ENCODE data around the gene PTPRM.

Gene PTPRM

DNA sequence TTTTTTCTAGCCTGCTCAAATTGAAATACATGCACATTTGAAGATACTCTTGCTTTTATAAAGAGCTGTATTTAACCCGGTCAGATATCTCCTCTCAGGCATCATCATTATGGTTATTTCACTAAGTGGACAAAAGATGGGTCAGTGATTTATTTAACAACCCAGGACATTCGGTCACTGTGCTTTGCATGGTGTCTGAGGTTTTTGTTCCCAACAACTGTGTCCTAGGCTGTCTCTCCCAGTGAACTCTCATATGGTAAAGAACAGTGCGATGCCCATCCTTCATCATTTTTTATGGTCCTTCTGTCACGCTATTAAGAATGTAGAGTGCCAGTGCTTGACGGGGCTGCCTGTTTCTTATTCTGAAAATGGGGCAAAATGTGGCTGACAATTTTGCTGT, 372.4 kb downstream of the PTPRM start:
- Histone ChIP-seq H4K91ac (ENCODE audit: low read length) (no peak overlapping the region), H3K36me3 (ENCODE audit: control insufficient read depth in 1 of 2, insufficient read depth in 2 of 2, low read depth in 1 of 2, low read length in 2 of 2) (peaks cover 12 to 18% of the 10 kb centered on the region in 2 experiments), H3K9me3 (ENCODE audit: control insufficient read depth, low read length) (no peaks in the 10 kb centered on the region), H2AFZ (ENCODE audit: low read depth, low read length) (no peak overlapping the region), H3K9ac (ENCODE audit: low read length) (no peak overlapping the region), H3K79me1 (replicated peaks; ENCODE audit: low read length, poor library complexity, severe bottlenecking) (peaks cover 37% of the 10 kb centered on the region), H2AK5ac (ENCODE audit: low read length, severe bottlenecking) (no peak overlapping the region), H3K23ac (ENCODE audit: low read length in 2 of 2) (no peak overlapping the region), H2BK12ac (ENCODE audit: low read length in 2 of 2) (no peak overlapping the region), H2BK15ac (ENCODE audit: low read depth, poor library complexity, severe bottlenecking) (no peak overlapping the region), H3K4me3 (ENCODE audit: insufficient read depth in 1 of 2, low read depth in 1 of 2, low read length in 2 of 2) (no peak overlapping the region), H3K4me1 (ENCODE audit: control insufficient read depth, insufficient read depth, low read depth, low read length) (peaks cover 2% of the 10 kb centered on the region), H3K14ac (ENCODE audit: low read length in 2 of 2) (no peak overlapping the region), H3K27me3 (ENCODE audit: control insufficient read depth in 1 of 2, insufficient read depth in 1 of 2, low read length in 2 of 2) (no peaks in the 10 kb centered on the region), H3K18ac (ENCODE audit: low read depth in 1 of 2, low read length in 2 of 2) (no peak overlapping the region), H4K8ac (ENCODE audit: low read length) (no peak overlapping the region), H3K27ac (ENCODE audit: low read length, poor library complexity, severe bottlenecking) (no peak overlapping the region), H3K4me2 (ENCODE audit: low read length, poor library complexity, severe bottlenecking) (no peak overlapping the region), H3K4ac (ENCODE audit: low read depth in 1 of 2, low read length in 2 of 2) (no peak overlapping the region), H2BK120ac (ENCODE audit: low read depth, low read length) (no peak overlapping the region), H2BK5ac (ENCODE audit: low read depth, low read length, poor library complexity, severe bottlenecking) (no peak overlapping the region)
- WGBS: 94% methylated on average over 5 of the region's 5 CpGs
- DNase-seq: no peak

DNA sequence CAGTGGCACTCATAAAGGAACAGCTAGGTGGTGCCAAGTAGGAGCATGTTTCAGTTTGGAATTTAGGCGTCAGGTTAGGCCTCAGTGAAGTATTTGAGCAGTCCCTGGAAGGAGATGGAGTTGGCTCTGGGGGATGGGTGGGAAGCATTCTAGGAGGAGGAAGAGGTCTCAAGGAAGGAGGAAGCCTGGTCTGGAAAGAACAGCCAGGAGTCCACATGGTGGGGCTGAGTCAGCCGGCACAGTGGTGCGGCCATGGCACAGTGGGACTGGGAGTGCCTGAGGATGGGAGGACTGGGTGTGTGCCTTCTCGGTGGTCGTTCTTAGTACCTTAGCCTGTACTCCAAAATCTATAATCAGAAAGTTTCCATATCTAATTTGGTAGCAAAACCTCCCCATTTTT, 373.3 kb downstream of the PTPRM start:
- H3K36me3 ChIP-seq (ENCODE audit: control insufficient read depth in 1 of 2, insufficient read depth in 2 of 2, low read depth in 1 of 2, low read length in 2 of 2): peaks cover 12 to 18% of the 10 kb centered on the region in 2 experiments
- H2BK5ac ChIP-seq (ENCODE audit: low read depth, low read length, poor library complexity, severe bottlenecking): no peak overlapping the region
- H2AK5ac ChIP-seq (ENCODE audit: low read length, severe bottlenecking): no peak overlapping the region
- no peak overlapping the region for H2BK15ac ChIP-seq (ENCODE audit: low read depth, poor library complexity, severe bottlenecking)
- no peak overlapping the region for H3K4me2 ChIP-seq (ENCODE audit: low read length, poor library complexity, severe bottlenecking)
- no peak overlapping the region for H2BK120ac ChIP-seq (ENCODE audit: low read depth, low read length)
- peak overlapping the region in 1 of 2 experiments; percentile 4 for H2BK12ac ChIP-seq (ENCODE audit: low read length in 2 of 2)
- no peak overlapping the region for H4K8ac ChIP-seq (ENCODE audit: low read length)
- no peak overlapping the region for H3K9ac ChIP-seq (ENCODE audit: low read length)
- H3K27me3 ChIP-seq (ENCODE audit: control insufficient read depth in 1 of 2, insufficient read depth in 1 of 2, low read length in 2 of 2): no peaks in the 10 kb centered on the region
- H3K4ac ChIP-seq (ENCODE audit: low read depth in 1 of 2, low read length in 2 of 2): no peak overlapping the region
- no peak overlapping the region for H3K14ac ChIP-seq (ENCODE audit: low read length in 2 of 2)
- no peak overlapping the region for H3K18ac ChIP-seq (ENCODE audit: low read depth in 1 of 2, low read length in 2 of 2)
- H3K23ac ChIP-seq (ENCODE audit: low read length in 2 of 2): no peak overlapping the region
- 90% methylated on average over 3 of the region's 5 CpGs for WGBS
- no peak overlapping the region for H3K4me3 ChIP-seq (ENCODE audit: insufficient read depth in 1 of 2, low read depth in 1 of 2, low read length in 2 of 2)
- no peak overlapping the region for H2AFZ ChIP-seq (ENCODE audit: low read depth, low read length)
- H3K27ac ChIP-seq (ENCODE audit: low read length, poor library complexity, severe bottlenecking): no peak overlapping the region
- no peak overlapping the region for H4K91ac ChIP-seq (ENCODE audit: low read length)
- H3K79me1 ChIP-seq (replicated peaks; ENCODE audit: low read length, poor library complexity, severe bottlenecking): peaks cover 37% of the 10 kb centered on the region
- H3K4me1 ChIP-seq (ENCODE audit: control insufficient read depth, insufficient read depth, low read depth, low read length): peaks cover 4% of the 10 kb centered on the region
- no peaks in the 10 kb centered on the region for H3K9me3 ChIP-seq (ENCODE audit: control insufficient read depth, low read length)
- no peak for DNase-seq

DNA sequence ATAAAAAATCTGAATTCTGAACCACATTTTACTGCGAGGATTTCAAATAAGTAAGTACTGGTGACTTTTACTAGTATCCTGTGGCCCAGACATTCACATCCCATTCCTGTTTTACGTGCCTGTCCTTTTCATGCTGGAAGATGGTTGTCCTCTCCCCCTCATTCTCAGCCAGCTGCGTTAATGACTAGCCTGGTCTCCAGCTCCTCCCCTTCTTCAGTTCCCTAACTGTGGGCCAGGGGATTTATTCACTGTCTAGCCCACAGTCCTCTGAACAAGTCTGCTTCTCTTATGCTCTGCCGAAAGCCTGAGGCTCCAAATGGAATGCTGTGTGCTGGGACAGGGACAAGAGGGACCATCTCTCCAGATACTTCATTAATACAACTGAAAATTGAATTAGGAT, 373.9 kb downstream of the PTPRM start:
- Histone ChIP-seq H3K18ac (ENCODE audit: low read depth in 1 of 2, low read length in 2 of 2) (peak overlapping the region in 1 of 2 experiments; percentile 46), H2AK5ac (ENCODE audit: low read length, severe bottlenecking) (no peak overlapping the region), H3K79me1 (replicated peaks; ENCODE audit: low read length, poor library complexity, severe bottlenecking) (peaks cover 33% of the 10 kb centered on the region), H4K91ac (ENCODE audit: low read length) (no peak overlapping the region), H2BK12ac (ENCODE audit: low read length in 2 of 2) (peak overlapping the region in 1 of 2 experiments; percentile 20), H3K14ac (ENCODE audit: low read length in 2 of 2) (no peak overlapping the region), H3K9me3 (ENCODE audit: control insufficient read depth, low read length) (no peaks in the 10 kb centered on the region), H3K9ac (ENCODE audit: low read length) (no peak overlapping the region), H3K4me3 (ENCODE audit: insufficient read depth in 1 of 2, low read depth in 1 of 2, low read length in 2 of 2) (no peak overlapping the region), H3K4me1 (ENCODE audit: control insufficient read depth, insufficient read depth, low read depth, low read length) (peaks cover 4% of the 10 kb centered on the region), H3K4me2 (ENCODE audit: low read length, poor library complexity, severe bottlenecking) (no peak overlapping the region), H2AFZ (ENCODE audit: low read depth, low read length) (no peak overlapping the region), H4K8ac (ENCODE audit: low read length) (no peak overlapping the region), H2BK15ac (ENCODE audit: low read depth, poor library complexity, severe bottlenecking) (no peak overlapping the region), H3K36me3 (ENCODE audit: control insufficient read depth in 1 of 2, insufficient read depth in 2 of 2, low read depth in 1 of 2, low read length in 2 of 2) (peaks cover 12 to 17% of the 10 kb centered on the region in 2 experiments), H3K4ac (ENCODE audit: low read depth in 1 of 2, low read length in 2 of 2) (no peak overlapping the region), H2BK120ac (ENCODE audit: low read depth, low read length) (no peak overlapping the region), H3K27me3 (ENCODE audit: control insufficient read depth in 1 of 2, insufficient read depth in 1 of 2, low read length in 2 of 2) (no peaks in the 10 kb centered on the region), H2BK5ac (ENCODE audit: low read depth, low read length, poor library complexity, severe bottlenecking) (no peak overlapping the region), H3K23ac (ENCODE audit: low read length in 2 of 2) (no peak overlapping the region), H3K27ac (ENCODE audit: low read length, poor library complexity, severe bottlenecking) (no peak overlapping the region)
- WGBS: 70% methylated on average over 3 of the region's 4 CpGs
- no peak for DNase-seq

DNA sequence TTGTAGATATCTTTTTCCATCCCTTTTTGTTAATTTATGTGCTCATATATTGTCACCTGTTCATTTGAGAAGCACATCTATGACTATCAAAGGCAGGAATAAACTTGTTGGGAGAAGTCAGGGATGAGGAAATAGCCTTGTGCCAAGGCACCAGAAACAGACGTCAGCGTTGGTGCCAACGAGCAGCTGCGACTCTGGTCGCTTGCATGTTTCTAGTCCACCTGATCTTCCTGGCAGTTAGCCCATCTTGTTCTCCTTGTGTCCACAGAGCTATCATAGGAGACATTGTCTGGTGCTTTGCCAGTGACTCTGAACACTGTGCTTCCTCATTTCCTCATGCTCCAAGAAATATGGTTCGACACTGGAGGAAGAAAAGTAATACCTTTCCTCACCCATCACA, 374.4 kb downstream of the PTPRM start:
- peaks cover 12% of the 10 kb centered on the region in 2 experiments for H3K36me3 ChIP-seq (ENCODE audit: control insufficient read depth in 1 of 2, insufficient read depth in 2 of 2, low read depth in 1 of 2, low read length in 2 of 2)

More for the DNA sequence above, 374.4 kb downstream of the PTPRM start:
- no peak overlapping the region for H2AFZ ChIP-seq (ENCODE audit: low read depth, low read length)
- no peaks in the 10 kb centered on the region for H3K27me3 ChIP-seq (ENCODE audit: control insufficient read depth in 1 of 2, insufficient read depth in 1 of 2, low read length in 2 of 2)
- no peak for DNase-seq
- no peak overlapping the region for H4K91ac ChIP-seq (ENCODE audit: low read length)
- H2BK5ac ChIP-seq (ENCODE audit: low read depth, low read length, poor library complexity, severe bottlenecking): no peak overlapping the region
- peaks cover 4% of the 10 kb centered on the region for H3K4me1 ChIP-seq (ENCODE audit: control insufficient read depth, insufficient read depth, low read depth, low read length)
- H3K4me3 ChIP-seq (ENCODE audit: insufficient read depth in 1 of 2, low read depth in 1 of 2, low read length in 2 of 2): no peak overlapping the region
- H2BK15ac ChIP-seq (ENCODE audit: low read depth, poor library complexity, severe bottlenecking): no peak overlapping the region
- no peak overlapping the region for H3K9ac ChIP-seq (ENCODE audit: low read length)
- H2BK120ac ChIP-seq (ENCODE audit: low read depth, low read length): no peak overlapping the region
- no peak overlapping the region for H3K14ac ChIP-seq (ENCODE audit: low read length in 2 of 2)
- no peaks in the 10 kb centered on the region for H3K9me3 ChIP-seq (ENCODE audit: control insufficient read depth, low read length)
- peaks cover 29% of the 10 kb centered on the region for H3K79me1 ChIP-seq (replicated peaks; ENCODE audit: low read length, poor library complexity, severe bottlenecking)
- H2BK12ac ChIP-seq (ENCODE audit: low read length in 2 of 2): peak overlapping the region in 1 of 2 experiments; percentile 51
- 91% methylated on average over 5 of the region's 6 CpGs for WGBS
- no peak overlapping the region for H3K4me2 ChIP-seq (ENCODE audit: low read length, poor library complexity, severe bottlenecking)
- no peak overlapping the region for H3K27ac ChIP-seq (ENCODE audit: low read length, poor library complexity, severe bottlenecking)
- H2AK5ac ChIP-seq (ENCODE audit: low read length, severe bottlenecking): no peak overlapping the region
- H3K18ac ChIP-seq (ENCODE audit: low read depth in 1 of 2, low read length in 2 of 2): no peak overlapping the region
- no peak overlapping the region for H4K8ac ChIP-seq (ENCODE audit: low read length)
- no peak overlapping the region for H3K23ac ChIP-seq (ENCODE audit: low read length in 2 of 2)
- H3K4ac ChIP-seq (ENCODE audit: low read depth in 1 of 2, low read length in 2 of 2): no peak overlapping the region

All from mesenchymal stem cell (in vitro differentiated cells and primary cell).